GM23338 (cell line): ENCODE measurements around the gene RIPPLY2. TPM values are rescaled to one million over a fixed set of nuclear protein-coding genes. Genes with fewer than 3 reads are reported as not detected.

Source experiments
- ATAC-seq: fragments of 200-7000 bp; cut with Tn5 transposase; 3 replicates; pipeline ENCODE4 v1.9.1; 2020
- DNase-seq: peaks from one replicate; pipeline ENCODE4 v3.0.0-alpha.2; 2015; ENCODE audit warnings: low spot score
- H2AFZ ChIP-seq: fragments of 200-600 bp; sonication (generic); 2 replicates; pipeline ENCODE4 v1.8.0; 2016; ENCODE audit warnings: antibody characterized with exemption, mild to moderate bottlenecking, moderate library complexity
- H3F3A ChIP-seq: fragments of 200-600 bp; sonication (generic); replicated peaks from 2 replicates; pipeline ENCODE4 v1.8.0; 2017; ENCODE audit warnings: antibody characterized with exemption, mixed run types, low read depth
- H3K27ac ChIP-seq: fragments of 200-600 bp; sonication (generic); 2 replicates; pipeline ENCODE4 v1.6.1; 2016; ENCODE audit warnings: low read depth
- H3K27me3 ChIP-seq: fragments of 200-600 bp; sonication (generic); 2 replicates; pipeline ENCODE4 v1.8.0; 2016; ENCODE audit warnings: mild to moderate bottlenecking, mixed run types, moderate library complexity; ENCODE audit not compliant: insufficient read depth
- H3K36me3 ChIP-seq: fragments of 200-600 bp; sonication (generic); 2 replicates; pipeline ENCODE4 v1.8.0; 2016; ENCODE audit warnings: mild to moderate bottlenecking; ENCODE audit not compliant: insufficient read depth
- H3K4me1 ChIP-seq: fragments of 200-600 bp; sonication (generic); 2 replicates; pipeline ENCODE4 v1.8.0; 2016; ENCODE audit warnings: mild to moderate bottlenecking, moderate library complexity; ENCODE audit not compliant: insufficient read depth
- H3K4me2 ChIP-seq: fragments of 200-600 bp; sonication (generic); 2 replicates; pipeline ENCODE4 v1.7.1; 2017; ENCODE audit warnings: mixed run types
- H3K4me3 ChIP-seq: fragments of 200-600 bp; sonication (generic); 2 replicates; pipeline ENCODE4 v1.6.1; 2016; ENCODE audit warnings: mixed run types
- H3K79me2 ChIP-seq: fragments of 200-600 bp; sonication (generic); replicated peaks from 2 replicates; pipeline ENCODE4 v1.8.0; 2017; ENCODE audit warnings: mild to moderate bottlenecking; ENCODE audit not compliant: insufficient read depth
- H3K9me2 ChIP-seq: fragments of 200-600 bp; sonication (generic); 2 replicates; pipeline ENCODE4 v1.8.0; 2017; ENCODE audit not compliant: insufficient read depth
- H4K20me1 ChIP-seq: fragments of 200-600 bp; sonication (generic); replicated peaks from 2 replicates; pipeline ENCODE4 v1.8.0; 2017; ENCODE audit warnings: mild to moderate bottlenecking; ENCODE audit not compliant: insufficient read depth
- H3K27ac Mint-ChIP-seq: 2 replicates; pipeline ENCODE4 v1.8.0; 2020; ENCODE audit warnings: inconsistent platforms, mild to moderate bottlenecking, moderate library complexity, mixed read lengths
- H3K27me3 Mint-ChIP-seq: 3 replicates; pipeline ENCODE4 v1.8.0; 2022; ENCODE audit warnings: low read depth, mild to moderate bottlenecking, moderate library complexity, mixed read lengths, inconsistent platforms; ENCODE audit not compliant: insufficient read depth, poor library complexity
- H3K36me3 Mint-ChIP-seq: 3 replicates; pipeline ENCODE4 v1.8.0; 2021; ENCODE audit warnings: low read depth, mild to moderate bottlenecking, inconsistent platforms, moderate library complexity, mixed read lengths
- H3K4me1 Mint-ChIP-seq: 3 replicates; pipeline ENCODE4 v1.8.0; 2020; ENCODE audit warnings: mild to moderate bottlenecking, inconsistent platforms, mixed read lengths
- H3K4me3 Mint-ChIP-seq: 3 replicates; pipeline ENCODE4 v1.8.0; 2021; ENCODE audit warnings: moderate library complexity, mild to moderate bottlenecking, inconsistent platforms, mixed read lengths
- H3K9me3 Mint-ChIP-seq: 3 replicates; pipeline ENCODE4 v1.8.0; 2020; ENCODE audit warnings: moderate library complexity, mild to moderate bottlenecking, inconsistent platforms, mixed read lengths
- CREB1 ChIP-seq: fragments of 250-450 bp; sonication (Bioruptor Pico); IDR thresholded peaks from 2 replicates; pipeline ENCODE4 v1.5.0; 2020; ENCODE audit warnings: low read depth, mild to moderate bottlenecking, moderate library complexity
- POLR2AphosphoS5 ChIP-seq: IDR thresholded peaks from 2 replicates; pipeline ENCODE4 v1.6.1; 2016; ENCODE audit warnings: antibody characterized with exemption, low read depth
- REST ChIP-seq: IDR thresholded peaks from one replicate; pipeline ENCODE4 v1.6.1; 2018; ENCODE audit warnings: antibody characterized with exemption; ENCODE audit not compliant: unreplicated experiment
- ZNF331 ChIP-seq: fragments of 250-450 bp; sonication (Bioruptor Pico); IDR thresholded peaks from 2 replicates; pipeline ENCODE4 v1.5.0; 2020; ENCODE audit warnings: low read depth, mild to moderate bottlenecking, moderate library complexity
- ZNF462 ChIP-seq: fragments of 250-450 bp; sonication (Bioruptor Pico); IDR thresholded peaks from 2 replicates; pipeline ENCODE4 v1.5.0; 2020; ENCODE audit warnings: mild to moderate bottlenecking, moderate library complexity
- polyA plus RNA-seq: library from polyadenylated mRNA; unstranded; fragments of >200 nt; fragmentation: Nextera tagmentation; extraction: Ambion mirVana; gene quantifications from 2 replicates; pipeline ENCODE4 v1.2.1, GENCODE V29; 2016
- total RNA-seq: library from RNA; depleted of rRNA; stranded (reverse); fragments of >200 nt; shearing (Covaris generic); gene quantifications from 2 replicates; pipeline ENCODE4 v1.2.3, GENCODE V29; 2014

Gene RIPPLY2
- total and polyA plus RNA-seq, 2 experiments from 2014 or later, result 3.4 to 4.0 TPM

GRCh38 chr6:83849127-83849526 lies 4.0 kb upstream of the RIPPLY2 start (continued):
- TF ChIP-seq ZNF462, result no peak
- TF ChIP-seq POLR2AphosphoS5, result no peak
- no peak for TF ChIP-seq CREB1 (CRISPR knock-in tag)

GRCh38 chr6:83849610-83850009 lies 3.5 kb upstream of the RIPPLY2 start:
- no peak for ATAC-seq
- Histone ChIP-seq H3K4me3 (no peak overlapping the region), H4K20me1 (no peaks in the 10 kb centered on the region), H2AFZ (no peak overlapping the region), H3K4me1 (0 out of 2 replicates have a peak, but pooled peaks cover 6% of the 10 kb centered on the region), H3K36me3 (no peaks in the 10 kb centered on the region), H3F3A (no peaks in the 10 kb centered on the region), H3K4me2 (no peak overlapping the region), H3K27me3 (peaks cover 31% of the 10 kb centered on the region), H3K27ac (no peak overlapping the region), H3K9me2 (no peaks in the 10 kb centered on the region), H3K79me2 (no peaks in the 10 kb centered on the region)
- H3K9me3 Mint-ChIP-seq, result no peaks in the 10 kb centered on the region
- DNase-seq, result peak; percentile 9
- no peaks in the 10 kb centered on the region for H3K36me3 Mint-ChIP-seq
- H3K27me3 Mint-ChIP-seq, result peaks cover 22% of the 10 kb centered on the region
- TF ChIP-seq REST (peak; percentile 54), ZNF331 (no peak)
- H3K4me1 Mint-ChIP-seq, result peaks cover 10% of the 10 kb centered on the region
- no peak overlapping the region for H3K4me3 Mint-ChIP-seq
- no peak overlapping the region for H3K27ac Mint-ChIP-seq
